PC-3 (cell line): ENCODE measurements around the gene ICAM1. TPM values are rescaled to one million over a fixed set of nuclear protein-coding genes. Genes with fewer than 3 reads are reported as not detected.

Experiments used
- ATAC-seq: fragments of 200-7000 bp; cut with Tn5 transposase; 2 replicates; pipeline ENCODE4 v1.9.1; 2020; ENCODE audit warnings: mild to moderate bottlenecking, moderate library complexity
- BruUV-seq: library from RNA; stranded (reverse); fragments of 400-500 nt; replicated peaks from 2 replicates; lab custom pipeline; 2021; lab: Mats Ljungman, UMichigan
- CTCF ChIA-PET: fragments of 300-600 bp; sonication (Branson Sonifier 250); formaldehyde crosslinking; loops from one replicate; lab custom pipeline; 2022; ENCODE audit warnings: antibody characterized with exemption; lab: Charles Lee
- POLR2A ChIA-PET: fragments of 300-600 bp; sonication (Branson Sonifier 250); formaldehyde crosslinking; loops from one replicate; lab custom pipeline; 2022; ENCODE audit warnings: antibody characterized with exemption; ENCODE audit not compliant: unreplicated experiment; lab: Charles Lee
- DNase-seq: peaks from one replicate; pipeline ENCODE4 v3.0.0-alpha.2; 2015
- H2AFZ ChIP-seq: fragments of 300-600 bp; sonication (generic); 2 replicates; pipeline ENCODE4 v1.6.0; 2016; ENCODE audit warnings: antibody characterized with exemption, low read length
- H3F3A ChIP-seq: fragments of 300-600 bp; sonication (generic); one replicate; pipeline ENCODE4 v1.6.0; 2017; ENCODE audit warnings: antibody characterized with exemption, low read length, control low read depth, mild to moderate bottlenecking; ENCODE audit not compliant: unreplicated experiment
- H3K27ac ChIP-seq: fragments of 300-600 bp; sonication (generic); 2 replicates; pipeline ENCODE4 v1.5.1; 2016; ENCODE audit warnings: mild to moderate bottlenecking, low read length
- H3K27me3 ChIP-seq: fragments of 300-600 bp; sonication (generic); 2 replicates; pipeline ENCODE4 v1.6.1; 2016; ENCODE audit warnings: low read length, mixed read lengths
- H3K36me3 ChIP-seq: fragments of 300-600 bp; sonication (generic); 2 replicates; pipeline ENCODE4 v1.6.1; 2016; ENCODE audit warnings: low read depth, mixed run types, low read length, mixed read lengths
- H3K4me1 ChIP-seq: fragments of 300-600 bp; sonication (generic); 2 replicates; pipeline ENCODE4 v1.5.1; 2016; ENCODE audit warnings: low read length; ENCODE audit not compliant: insufficient read depth
- H3K4me2 ChIP-seq: fragments of 300-600 bp; sonication (generic); 2 replicates; pipeline ENCODE4 v1.6.0; 2016; ENCODE audit warnings: low read length
- H3K4me3 ChIP-seq: fragments of 300-600 bp; sonication (generic); 2 replicates; pipeline ENCODE4 v1.5.1; 2016; ENCODE audit warnings: mild to moderate bottlenecking, low read length, mixed read lengths
- H3K79me2 ChIP-seq: fragments of 300-600 bp; sonication (generic); 2 replicates; pipeline ENCODE4 v1.6.1; 2017; ENCODE audit warnings: low read length, mixed read lengths
- H3K9ac ChIP-seq: fragments of 300-600 bp; sonication (generic); 2 replicates; pipeline ENCODE4 v1.6.0; 2016; ENCODE audit warnings: mild to moderate bottlenecking, low read length
- H3K9me2 ChIP-seq: fragments of 300-600 bp; sonication (generic); replicated peaks from 2 replicates; pipeline ENCODE4 v1.6.1; 2016; ENCODE audit warnings: mixed run types, low read length, mixed read lengths
- H3K9me3 ChIP-seq: fragments of 300-600 bp; sonication (generic); 2 replicates; pipeline ENCODE4 v1.6.1; 2016; ENCODE audit warnings: low read length, mixed read lengths
- H4K20me1 ChIP-seq: fragments of 300-600 bp; sonication (generic); 2 replicates; pipeline ENCODE4 v1.6.1; 2016; ENCODE audit warnings: low read length, mixed read lengths
- EZH2 ChIP-seq: fragments of 300-600 bp; sonication (generic); IDR thresholded peaks from one replicate; pipeline ENCODE4 v1.6.1; 2017; ENCODE audit warnings: antibody characterized with exemption, mild to moderate bottlenecking, low read length; ENCODE audit not compliant: unreplicated experiment
- EZH2phosphoT487 ChIP-seq: fragments of 300-600 bp; sonication (generic); IDR thresholded peaks from 2 replicates; pipeline ENCODE4 v1.6.1; 2018; ENCODE audit warnings: mild to moderate bottlenecking, antibody characterized with exemption, low read length, borderline replicate concordance
- intact Hi-C: fragments of 100-400 bp; cut with micrococcal nuclease; formaldehyde crosslinking; loops from 2 replicates; pipeline ENCODE4 v1.9.0; 2023
- total RNA-seq: library from RNA; depleted of rRNA; stranded (reverse); fragments of >200 nt; gene quantifications from 2 replicates; pipeline ENCODE4 v1.2.3, GENCODE V29; 2014
- TF ChIP-seq, protein P1 (sequence below): fragments of 300-600 bp; sonication (generic); conservative IDR thresholded peaks from 2 replicates; pipeline ENCODE4 v1.5.1; 2017; ENCODE audit warnings: antibody characterized with exemption, low read depth, mild to moderate bottlenecking, low read length

Gene ICAM1
- total RNA-seq, 1 experiment from 2014 or later = 15.3 TPM

DNA sequence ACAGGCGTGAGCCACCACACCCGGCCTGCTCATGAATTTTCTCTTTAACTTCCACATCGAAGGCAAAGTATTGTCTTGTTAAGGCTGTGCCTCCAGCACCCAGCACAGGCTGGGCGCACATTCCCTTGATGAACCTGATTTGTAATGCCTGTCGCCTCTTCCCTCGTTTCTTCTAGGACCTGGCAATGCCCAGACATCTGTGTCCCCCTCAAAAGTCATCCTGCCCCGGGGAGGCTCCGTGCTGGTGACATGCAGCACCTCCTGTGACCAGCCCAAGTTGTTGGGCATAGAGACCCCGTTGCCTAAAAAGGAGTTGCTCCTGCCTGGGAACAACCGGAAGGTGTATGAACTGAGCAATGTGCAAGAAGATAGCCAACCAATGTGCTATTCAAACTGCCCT lies 3.7 kb downstream of the ICAM1 start:
- Histone ChIP-seq H4K20me1 (no peaks in the 10 kb centered on the region), H3K79me2 (no peaks in the 10 kb centered on the region), H3K4me3 (no peak overlapping the region), H3K9ac (no peak overlapping the region), H3K4me2 (no peak overlapping the region), H3K9me3 (no peaks in the 10 kb centered on the region), H3F3A (no peaks in the 10 kb centered on the region), H3K9me2 (no peaks in the 10 kb centered on the region), H3K27me3 (no peaks in the 10 kb centered on the region), H3K4me1 (peaks cover 22% of the 10 kb centered on the region), H3K36me3 (no peaks in the 10 kb centered on the region), H2AFZ (no peak overlapping the region), H3K27ac (no peak overlapping the region)
- ChIA-PET CTCF (no interaction called here), POLR2A (no interaction called here)
- TF ChIP-seq, protein P1, sequence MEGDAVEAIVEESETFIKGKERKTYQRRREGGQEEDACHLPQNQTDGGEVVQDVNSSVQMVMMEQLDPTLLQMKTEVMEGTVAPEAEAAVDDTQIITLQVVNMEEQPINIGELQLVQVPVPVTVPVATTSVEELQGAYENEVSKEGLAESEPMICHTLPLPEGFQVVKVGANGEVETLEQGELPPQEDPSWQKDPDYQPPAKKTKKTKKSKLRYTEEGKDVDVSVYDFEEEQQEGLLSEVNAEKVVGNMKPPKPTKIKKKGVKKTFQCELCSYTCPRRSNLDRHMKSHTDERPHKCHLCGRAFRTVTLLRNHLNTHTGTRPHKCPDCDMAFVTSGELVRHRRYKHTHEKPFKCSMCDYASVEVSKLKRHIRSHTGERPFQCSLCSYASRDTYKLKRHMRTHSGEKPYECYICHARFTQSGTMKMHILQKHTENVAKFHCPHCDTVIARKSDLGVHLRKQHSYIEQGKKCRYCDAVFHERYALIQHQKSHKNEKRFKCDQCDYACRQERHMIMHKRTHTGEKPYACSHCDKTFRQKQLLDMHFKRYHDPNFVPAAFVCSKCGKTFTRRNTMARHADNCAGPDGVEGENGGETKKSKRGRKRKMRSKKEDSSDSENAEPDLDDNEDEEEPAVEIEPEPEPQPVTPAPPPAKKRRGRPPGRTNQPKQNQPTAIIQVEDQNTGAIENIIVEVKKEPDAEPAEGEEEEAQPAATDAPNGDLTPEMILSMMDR = no peak
- TF ChIP-seq EZH2phosphoT487 (no peak), EZH2 (no peak)
- intact Hi-C loops = no loop called here
- BruUV-seq = no TSS peak
- no peak for ATAC-seq
- DNase-seq = no peak

DNA sequence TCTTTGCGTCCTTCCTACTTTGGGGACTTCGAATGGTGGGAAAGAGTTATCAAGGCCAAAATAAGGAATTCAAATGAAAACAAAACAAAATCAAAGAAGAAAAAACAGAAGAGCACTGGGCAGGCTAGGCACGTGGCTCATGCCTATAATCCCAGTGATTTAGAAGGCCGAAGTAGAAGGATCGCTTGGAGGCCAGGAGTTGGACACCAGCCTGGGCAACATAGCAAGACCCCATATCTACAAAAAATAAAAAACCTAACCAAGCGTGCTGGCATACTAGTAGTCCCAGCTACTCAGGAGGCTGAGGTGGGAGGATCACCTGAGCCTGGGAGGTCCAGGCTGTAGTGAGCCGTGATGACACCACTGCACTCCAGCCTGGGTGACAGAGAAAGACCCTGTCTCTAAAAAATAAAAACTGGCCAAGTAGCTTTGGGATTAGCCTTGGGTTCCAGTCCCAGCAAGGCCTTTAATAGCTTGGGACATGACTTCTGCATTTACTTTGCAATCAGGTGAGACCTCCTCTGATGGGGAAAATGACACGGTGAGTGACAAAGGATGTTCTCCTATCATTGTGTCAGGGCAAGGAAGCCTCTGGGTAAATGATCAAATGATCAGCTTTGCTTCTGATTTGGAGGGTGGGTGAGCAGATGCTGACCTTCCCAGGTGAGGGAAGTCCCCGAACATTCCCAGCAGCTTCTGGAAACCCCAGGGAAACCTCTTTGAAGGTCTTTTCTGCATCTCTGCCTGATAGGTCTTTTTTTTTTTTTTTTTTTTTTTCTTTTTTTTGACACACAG lies 7.1 kb downstream of the ICAM1 start:
- Histone ChIP-seq H3K4me1 (peaks cover 1% of the 10 kb centered on the region), H4K20me1 (no peaks in the 10 kb centered on the region), H3K4me3 (no peak overlapping the region), H3K27me3 (no peaks in the 10 kb centered on the region), H3K9me3 (no peaks in the 10 kb centered on the region), H3K79me2 (no peaks in the 10 kb centered on the region), H3K27ac (no peak overlapping the region), H3K4me2 (no peak overlapping the region), H3K36me3 (no peaks in the 10 kb centered on the region), H3K9me2 (no peaks in the 10 kb centered on the region), H3K9ac (no peak overlapping the region), H2AFZ (no peak overlapping the region), H3F3A (no peaks in the 10 kb centered on the region)
- TF ChIP-seq, protein P1 = no peak
- TF ChIP-seq EZH2 (no peak), EZH2phosphoT487 (no peak)
- no TSS peak for BruUV-seq
- no peak for ATAC-seq
- intact Hi-C loops = no loop called here
- DNase-seq = no peak
- POLR2A ChIA-PET = no interaction called here
- CTCF ChIA-PET = no interaction called here

DNA sequence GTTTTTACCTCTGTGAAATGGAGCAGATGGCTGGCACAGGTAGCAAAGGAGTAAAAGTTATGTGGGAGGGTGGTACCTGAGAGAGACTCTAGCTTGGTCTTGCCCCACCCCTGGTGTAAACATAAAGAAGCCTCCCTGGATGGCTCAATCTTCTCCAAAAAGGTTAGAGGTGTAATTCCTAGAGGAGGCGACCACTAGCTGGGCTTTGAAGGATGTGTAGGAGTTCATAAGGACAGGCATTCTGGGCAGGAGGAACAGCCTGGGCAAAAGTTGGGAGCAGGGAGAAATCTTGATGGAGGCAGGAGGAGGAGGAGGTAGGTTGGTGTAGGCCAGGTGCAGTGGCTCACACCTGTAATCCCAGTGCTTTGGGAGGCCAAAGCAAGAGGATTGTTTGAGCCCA lies 8.0 kb downstream of the ICAM1 start:
- ChIA-PET CTCF (no interaction called here), POLR2A (no interaction called here)
- TF ChIP-seq EZH2 = no peak
- TF ChIP-seq, protein P1 = no peak
- no peak for TF ChIP-seq EZH2phosphoT487
- ATAC-seq (no peak), DNase-seq (no peak)
- intact Hi-C loops = no loop called here
- Histone ChIP-seq H3K27ac (no peak overlapping the region), H3K79me2 (no peaks in the 10 kb centered on the region), H2AFZ (no peak overlapping the region), H3K4me2 (no peak overlapping the region), H3K9ac (no peak overlapping the region), H3K27me3 (no peaks in the 10 kb centered on the region), H3K9me3 (no peaks in the 10 kb centered on the region), H3F3A (no peaks in the 10 kb centered on the region), H3K9me2 (no peaks in the 10 kb centered on the region), H3K36me3 (no peaks in the 10 kb centered on the region), H4K20me1 (no peaks in the 10 kb centered on the region), H3K4me3 (no peak overlapping the region), H3K4me1 (peaks cover 7% of the 10 kb centered on the region)
- BruUV-seq = no TSS peak
